Vagina (tissue), 2 donors: ENCODE results near the gene LPO. TPM values are rescaled to one million over a fixed set of nuclear protein-coding genes. Genes with fewer than 3 reads are reported as not detected.

ENCODE experiments used
- DNase-seq, 2 donors: peaks; one replicate each; pipeline ENCODE4 v3.0.0-alpha.2; 2017; ENCODE audit errors: extremely low spot score in 2 of 2
- H3K27ac ChIP-seq: fragments of 200-600 bp; sonication (generic); one replicate; pipeline ENCODE4 v1.5.1; 2019
- H3K27me3 ChIP-seq: fragments of 200-600 bp; sonication (generic); one replicate; pipeline ENCODE4 v1.5.1; 2019
- H3K36me3 ChIP-seq, 2 donors: fragments of 200-600 bp; sonication (generic); one replicate each; pipeline ENCODE4 v1.5.1; 2017 to 2019
- H3K4me1 ChIP-seq: fragments of 200-600 bp; sonication (generic); one replicate; pipeline ENCODE4 v1.5.1; 2019
- H3K4me3 ChIP-seq, 2 donors: fragments of 200-600 bp; sonication (generic); 1 replicate in 1 of 2; 2 replicates in 1 of 2; pipeline ENCODE4 v1.5.1; 2016 to 2019
- H3K9me3 ChIP-seq: fragments of 200-600 bp; sonication (generic); one replicate; pipeline ENCODE4 v1.5.1; 2019
- POLR2A ChIP-seq, 2 donors: fragments of 450-650 bp; IDR thresholded peaks; one replicate each; pipeline ENCODE4 v1.6.1; 2017; ENCODE audit warnings: antibody characterized with exemption in 2 of 2, mild to moderate bottlenecking in 2 of 2, moderate library complexity in 2 of 2
- POLR2AphosphoS5 ChIP-seq, 2 donors: sonication (generic); formaldehyde crosslinking; IDR thresholded peaks; one replicate each; pipeline ENCODE4 v1.9.0; 2017; ENCODE audit warnings: antibody characterized with exemption in 2 of 2, mild to moderate bottlenecking in 2 of 2, low read depth in 1 of 2; ENCODE audit not compliant: insufficient read depth in 1 of 2
- intact Hi-C: fragments of 100-400 bp; cut with DNase I; formaldehyde crosslinking; loops from one replicate; pipeline ENCODE4 v1.15.1; 2023
- total RNA-seq: library from RNA; depleted of rRNA; stranded (reverse); fragments of >200 nt; gene quantifications from one replicate; pipeline ENCODE4 v1.2.3, GENCODE V29; 2016
- TF ChIP-seq, protein P1 (sequence below), 3 experiments: fragments of 450-650 bp in 2 of 3; fragments of 200-600 bp in 1 of 3; sonication (generic) in 1 of 3; IDR thresholded peaks; one replicate each; pipeline ENCODE4 v1.5.1; 2017 to 2019; ENCODE audit warnings: antibody characterized with exemption in 3 of 3, mild to moderate bottlenecking in 2 of 3, moderate library complexity in 2 of 3

LPO gene
- total RNA-seq, 1 donor from 2014 or later = not detected

- TF ChIP-seq POLR2AphosphoS5 (IDR thresholded peaks at IDR 0.05; ENCODE audit: insufficient read depth in 1 of 2, low read depth in 1 of 2) = no peak
- TF ChIP-seq, protein P1, sequence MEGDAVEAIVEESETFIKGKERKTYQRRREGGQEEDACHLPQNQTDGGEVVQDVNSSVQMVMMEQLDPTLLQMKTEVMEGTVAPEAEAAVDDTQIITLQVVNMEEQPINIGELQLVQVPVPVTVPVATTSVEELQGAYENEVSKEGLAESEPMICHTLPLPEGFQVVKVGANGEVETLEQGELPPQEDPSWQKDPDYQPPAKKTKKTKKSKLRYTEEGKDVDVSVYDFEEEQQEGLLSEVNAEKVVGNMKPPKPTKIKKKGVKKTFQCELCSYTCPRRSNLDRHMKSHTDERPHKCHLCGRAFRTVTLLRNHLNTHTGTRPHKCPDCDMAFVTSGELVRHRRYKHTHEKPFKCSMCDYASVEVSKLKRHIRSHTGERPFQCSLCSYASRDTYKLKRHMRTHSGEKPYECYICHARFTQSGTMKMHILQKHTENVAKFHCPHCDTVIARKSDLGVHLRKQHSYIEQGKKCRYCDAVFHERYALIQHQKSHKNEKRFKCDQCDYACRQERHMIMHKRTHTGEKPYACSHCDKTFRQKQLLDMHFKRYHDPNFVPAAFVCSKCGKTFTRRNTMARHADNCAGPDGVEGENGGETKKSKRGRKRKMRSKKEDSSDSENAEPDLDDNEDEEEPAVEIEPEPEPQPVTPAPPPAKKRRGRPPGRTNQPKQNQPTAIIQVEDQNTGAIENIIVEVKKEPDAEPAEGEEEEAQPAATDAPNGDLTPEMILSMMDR (IDR thresholded peaks at IDR 0.05) = no peak
- no peak for TF ChIP-seq POLR2A (IDR thresholded peaks at IDR 0.05)
- no peaks in the 10 kb centered on the region for H3K36me3 ChIP-seq
- peak in 1 of 2 donors; percentile 91 for DNase-seq
- H3K27ac ChIP-seq = no peak overlapping the region
- intact Hi-C loops = no loop called here
- no peaks in the 10 kb centered on the region for H3K9me3 ChIP-seq
- H3K27me3 ChIP-seq = no peaks in the 10 kb centered on the region
- no peak overlapping the region for H3K4me3 ChIP-seq
- H3K4me1 ChIP-seq = no peaks in the 10 kb centered on the region
These were observed 29.9 kb downstream of the LPO start for GRCh38 chr17:58268326-58268725.

DNA sequence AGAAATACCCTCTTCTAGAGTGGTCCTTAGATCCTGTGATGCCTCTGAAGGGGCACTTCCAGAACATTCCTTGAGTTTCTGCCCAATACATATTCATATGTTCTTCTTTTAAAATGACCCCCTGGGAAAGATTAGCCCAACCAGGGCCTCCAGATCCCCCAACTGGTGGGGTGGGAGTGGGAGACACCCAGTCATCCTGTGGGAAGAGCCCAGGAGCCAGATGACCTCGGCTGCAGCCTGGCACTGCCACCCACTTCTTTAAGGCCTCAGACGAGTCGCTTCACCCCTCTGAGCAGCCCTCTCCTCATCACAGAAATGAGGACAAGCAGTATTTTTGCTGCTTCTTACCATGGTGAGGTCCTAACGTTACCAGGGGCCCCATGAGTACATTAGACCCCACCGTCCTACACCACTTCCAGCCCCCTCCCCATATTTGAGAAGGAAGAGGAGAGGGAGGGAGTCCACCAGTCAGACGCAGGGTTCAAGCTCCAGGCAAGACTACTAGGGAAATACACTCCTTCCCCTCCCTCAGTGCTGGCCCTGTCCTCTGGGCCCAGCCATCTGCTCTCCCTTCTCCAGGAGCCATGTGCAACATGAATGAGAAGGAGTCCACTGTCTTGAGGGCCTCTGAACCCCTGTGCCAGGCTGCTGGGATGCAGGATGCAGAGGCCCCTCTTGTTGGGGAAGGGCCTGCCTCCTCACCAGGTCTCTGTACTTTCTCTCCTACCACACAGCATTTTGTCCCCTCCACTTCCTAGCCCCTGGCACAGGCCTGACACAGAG lies 30.6 kb downstream of the LPO start:
- TF ChIP-seq POLR2AphosphoS5 (IDR thresholded peaks at IDR 0.05; ENCODE audit: insufficient read depth in 1 of 2, low read depth in 1 of 2) (no peak), POLR2A (IDR thresholded peaks at IDR 0.05) (no peak)
- TF ChIP-seq, protein P1 (IDR thresholded peaks at IDR 0.05) = no peak
- no peak overlapping the region for H3K4me3 ChIP-seq
- H3K4me1 ChIP-seq = no peaks in the 10 kb centered on the region
- H3K27me3 ChIP-seq = no peaks in the 10 kb centered on the region
- no peaks in the 10 kb centered on the region for H3K9me3 ChIP-seq
- no peak overlapping the region for H3K27ac ChIP-seq
- DNase-seq = no peak
- H3K36me3 ChIP-seq = no peaks in the 10 kb centered on the region
- intact Hi-C loops = no loop called here

- Histone ChIP-seq H3K9me3 (no peaks in the 10 kb centered on the region), H3K36me3 (no peaks in the 10 kb centered on the region), H3K4me3 (no peak overlapping the region), H3K4me1 (no peaks in the 10 kb centered on the region), H3K27ac (no peak overlapping the region), H3K27me3 (no peaks in the 10 kb centered on the region)
- TF ChIP-seq, protein P1 (IDR thresholded peaks at IDR 0.05) = no peak
- TF ChIP-seq POLR2AphosphoS5 (IDR thresholded peaks at IDR 0.05; ENCODE audit: insufficient read depth in 1 of 2, low read depth in 1 of 2) = no peak
- TF ChIP-seq POLR2A (IDR thresholded peaks at IDR 0.05) = no peak
- no peak for DNase-seq
- intact Hi-C loops = no loop called here
These were observed 31.3 kb downstream of the LPO start for GRCh38 chr17:58269557-58270291.

DNA sequence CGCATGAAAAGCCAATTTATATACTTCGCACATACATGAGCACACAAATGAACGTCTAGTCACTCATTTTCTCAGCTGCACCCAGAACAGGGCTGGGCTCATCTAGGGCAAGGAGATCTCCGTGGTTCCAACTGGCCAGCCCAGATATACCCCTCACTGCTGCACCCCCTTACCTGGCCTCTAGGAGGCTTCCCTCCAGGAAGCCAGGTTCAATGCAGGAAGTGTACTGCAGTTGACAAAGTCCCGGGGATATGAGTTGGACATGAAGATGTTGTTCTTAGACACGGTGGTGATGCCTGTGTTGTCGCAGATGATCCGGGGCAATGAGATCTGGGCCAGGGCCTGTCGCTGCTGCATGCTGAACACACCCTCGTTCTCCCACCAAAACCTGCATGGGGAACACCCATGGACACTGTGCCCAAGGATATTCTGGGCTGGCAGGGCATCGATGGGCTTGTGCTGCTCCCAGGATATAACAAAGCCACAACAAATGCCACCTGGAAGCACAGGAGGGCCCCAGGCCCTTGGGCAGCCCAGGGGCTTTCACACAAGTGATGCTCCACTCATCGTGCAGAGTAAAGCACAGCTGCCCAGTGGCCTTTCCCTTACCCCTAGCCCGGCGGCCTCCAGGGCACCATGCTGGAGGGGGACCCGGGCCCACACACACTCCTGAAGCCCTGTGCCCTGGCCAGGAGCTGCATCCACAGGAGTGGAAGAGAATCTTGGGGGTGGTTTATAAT lies 32.3 kb downstream of the LPO start:
- Histone ChIP-seq H3K4me3 (no peak overlapping the region), H3K27me3 (no peaks in the 10 kb centered on the region), H3K9me3 (no peaks in the 10 kb centered on the region), H3K4me1 (no peaks in the 10 kb centered on the region), H3K27ac (no peak overlapping the region), H3K36me3 (no peaks in the 10 kb centered on the region)
- TF ChIP-seq, protein P1 (IDR thresholded peaks at IDR 0.05) = no peak
- TF ChIP-seq POLR2A (IDR thresholded peaks at IDR 0.05) (no peak), POLR2AphosphoS5 (IDR thresholded peaks at IDR 0.05; ENCODE audit: insufficient read depth in 1 of 2, low read depth in 1 of 2) (no peak)
- DNase-seq = no peak
- intact Hi-C loops = no loop called here
